Osteocyte (in vitro differentiated cells): ENCODE results near the gene FOXN3. TPM values are rescaled to one million over a fixed set of nuclear protein-coding genes. Genes with fewer than 3 reads are reported as not detected.

Experiments used
- DNase-seq: peaks from one replicate; pipeline ENCODE4 v3.0.0; 2021; ENCODE audit warnings: mixed read lengths; ENCODE audit not compliant: unreplicated experiment; ENCODE audit errors: extremely low spot score
- H3K27ac Mint-ChIP-seq: one replicate; pipeline ENCODE4 v1.8.0; 2021; ENCODE audit warnings: mild to moderate bottlenecking, mixed read lengths; ENCODE audit not compliant: unreplicated experiment
- H3K27me3 Mint-ChIP-seq: one replicate; pipeline ENCODE4 v1.8.0; 2021; ENCODE audit warnings: mixed read lengths; ENCODE audit not compliant: unreplicated experiment
- H3K36me3 Mint-ChIP-seq: one replicate; pipeline ENCODE4 v1.8.0; 2021; ENCODE audit warnings: mixed read lengths; ENCODE audit not compliant: unreplicated experiment
- H3K4me1 Mint-ChIP-seq: one replicate; pipeline ENCODE4 v1.8.0; 2021; ENCODE audit warnings: mixed read lengths; ENCODE audit not compliant: unreplicated experiment
- H3K4me3 Mint-ChIP-seq: one replicate; pipeline ENCODE4 v1.8.0; 2021; ENCODE audit warnings: mild to moderate bottlenecking, moderate library complexity, mixed read lengths; ENCODE audit not compliant: unreplicated experiment
- H3K9me3 Mint-ChIP-seq: one replicate; pipeline ENCODE4 v1.8.0; 2021; ENCODE audit warnings: mixed read lengths; ENCODE audit not compliant: unreplicated experiment
- total RNA-seq: library from RNA; stranded (reverse); gene quantifications from 2 replicates; pipeline ENCODE4 v1.2.1, GENCODE V29; 2021
- TF ChIP-seq, protein P1 (sequence below): fragments of 200-600 bp; sonication (generic); IDR thresholded peaks from 2 replicates; pipeline ENCODE4 v1.5.0; 2021; ENCODE audit warnings: antibody characterized with exemption, mild to moderate bottlenecking, moderate library complexity

The FOXN3 gene
- total RNA-seq, 1 donor from 2014 or later = 120 TPM

GRCh38 chr14:89240414-89240813 lies 176.6 kb downstream of the FOXN3 start:
- H3K27me3 Mint-ChIP-seq = no peaks in the 10 kb centered on the region
- peaks cover 59% of the 10 kb centered on the region for H3K4me1 Mint-ChIP-seq
- no peak for DNase-seq
- H3K36me3 Mint-ChIP-seq = peaks cover 11% of the 10 kb centered on the region
- H3K9me3 Mint-ChIP-seq = no peaks in the 10 kb centered on the region
- H3K4me3 Mint-ChIP-seq = no peak overlapping the region
- H3K27ac Mint-ChIP-seq = peak overlapping the region; percentile 58
- TF ChIP-seq, protein P1, sequence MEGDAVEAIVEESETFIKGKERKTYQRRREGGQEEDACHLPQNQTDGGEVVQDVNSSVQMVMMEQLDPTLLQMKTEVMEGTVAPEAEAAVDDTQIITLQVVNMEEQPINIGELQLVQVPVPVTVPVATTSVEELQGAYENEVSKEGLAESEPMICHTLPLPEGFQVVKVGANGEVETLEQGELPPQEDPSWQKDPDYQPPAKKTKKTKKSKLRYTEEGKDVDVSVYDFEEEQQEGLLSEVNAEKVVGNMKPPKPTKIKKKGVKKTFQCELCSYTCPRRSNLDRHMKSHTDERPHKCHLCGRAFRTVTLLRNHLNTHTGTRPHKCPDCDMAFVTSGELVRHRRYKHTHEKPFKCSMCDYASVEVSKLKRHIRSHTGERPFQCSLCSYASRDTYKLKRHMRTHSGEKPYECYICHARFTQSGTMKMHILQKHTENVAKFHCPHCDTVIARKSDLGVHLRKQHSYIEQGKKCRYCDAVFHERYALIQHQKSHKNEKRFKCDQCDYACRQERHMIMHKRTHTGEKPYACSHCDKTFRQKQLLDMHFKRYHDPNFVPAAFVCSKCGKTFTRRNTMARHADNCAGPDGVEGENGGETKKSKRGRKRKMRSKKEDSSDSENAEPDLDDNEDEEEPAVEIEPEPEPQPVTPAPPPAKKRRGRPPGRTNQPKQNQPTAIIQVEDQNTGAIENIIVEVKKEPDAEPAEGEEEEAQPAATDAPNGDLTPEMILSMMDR = no peak

DNA sequence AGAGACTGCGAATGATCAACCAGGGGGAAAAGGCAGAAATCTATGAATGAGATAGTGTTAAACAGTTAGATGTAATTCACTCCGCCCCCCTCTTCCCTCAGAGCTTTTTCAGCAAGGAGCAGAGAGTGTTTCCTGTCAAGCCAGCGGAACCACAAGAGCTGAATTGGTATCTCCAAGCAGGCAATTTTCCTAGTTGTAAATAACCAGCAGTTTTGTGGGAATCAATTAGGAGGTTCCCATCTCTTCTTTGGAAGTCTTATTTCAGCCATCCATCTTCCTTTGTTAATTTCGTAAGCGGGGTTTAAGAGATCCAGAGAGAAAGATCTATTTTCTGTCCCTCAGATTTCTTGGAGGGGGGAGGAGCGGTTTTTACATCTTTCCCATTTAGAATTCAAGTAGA lies 178.0 kb downstream of the FOXN3 start:
- Mint-ChIP-seq H3K27me3 (no peaks in the 10 kb centered on the region), H3K27ac (no peak overlapping the region), H3K4me3 (no peak overlapping the region), H3K36me3 (peaks cover 4% of the 10 kb centered on the region), H3K9me3 (no peaks in the 10 kb centered on the region), H3K4me1 (peaks cover 55% of the 10 kb centered on the region)
- TF ChIP-seq, protein P1 = no peak
- no peak for DNase-seq

GRCh38 chr14:89237921-89238529 lies 179.0 kb downstream of the FOXN3 start:
- H3K27me3 Mint-ChIP-seq = no peaks in the 10 kb centered on the region
- TF ChIP-seq, protein P1 = peak; percentile 33
- H3K36me3 Mint-ChIP-seq = peaks cover 6% of the 10 kb centered on the region
- no peak overlapping the region for H3K4me3 Mint-ChIP-seq
- H3K27ac Mint-ChIP-seq = no peak overlapping the region
- no peaks in the 10 kb centered on the region for H3K9me3 Mint-ChIP-seq
- DNase-seq = no peak
- H3K4me1 Mint-ChIP-seq = peaks cover 47% of the 10 kb centered on the region

GRCh38 chr14:89236851-89237250 lies 180.2 kb downstream of the FOXN3 start:
- Mint-ChIP-seq H3K27me3 (no peaks in the 10 kb centered on the region), H3K4me3 (no peak overlapping the region), H3K27ac (peak overlapping the region; percentile 47), H3K9me3 (no peaks in the 10 kb centered on the region), H3K36me3 (peaks cover 6% of the 10 kb centered on the region), H3K4me1 (peaks cover 35% of the 10 kb centered on the region)
- TF ChIP-seq, protein P1 = no peak
- DNase-seq = no peak

GRCh38 chr14:89233184-89233583 lies 183.8 kb downstream of the FOXN3 start:
- no peaks in the 10 kb centered on the region for H3K9me3 Mint-ChIP-seq
- H3K4me3 Mint-ChIP-seq = no peak overlapping the region
- TF ChIP-seq, protein P1 = no peak
- no peak for DNase-seq
- no peaks in the 10 kb centered on the region for H3K27me3 Mint-ChIP-seq
- peaks cover 3% of the 10 kb centered on the region for H3K36me3 Mint-ChIP-seq
- no peak overlapping the region for H3K27ac Mint-ChIP-seq
- H3K4me1 Mint-ChIP-seq = peaks cover 30% of the 10 kb centered on the region
